Activated naive CD4-positive, alpha-beta T cell (primary cell): ENCODE data around the gene RSRC2.
"Not testable (repeated sequence)": the region's sequence is repeated elsewhere in the genome, so short reads cannot be mapped to it uniquely, and the experiment has no call there.

Source experiments
- DNase-seq, 4 experiments: peaks; one replicate each; lab custom pipeline; 2025; lab: John Stamatoyannopoulos, UW

Gene RSRC2

GRCh38 chr12:122518908-122519307 is 7.8 kb downstream of the RSRC2 start:
- DNase-seq: no peak

GRCh38 chr12:122517877-122518276 is 8.9 kb downstream of the RSRC2 start:
- no peak for DNase-seq

- no peak for DNase-seq
These were observed 10.0 kb downstream of the RSRC2 start for GRCh38 chr12:122516544-122517361.

- no peak for DNase-seq
These were observed 11.5 kb downstream of the RSRC2 start for GRCh38 chr12:122515275-122515674.

GRCh38 chr12:122513660-122514059 is 13.1 kb downstream of the RSRC2 start:
- no peak for DNase-seq

GRCh38 chr12:122513028-122513427 is 13.7 kb downstream of the RSRC2 start:
- not testable (repeated sequence) for DNase-seq

GRCh38 chr12:122508163-122508562 is 18.6 kb downstream of the RSRC2 start:
- no peak for DNase-seq

- no peak for DNase-seq
These were observed 20.3 kb downstream of the RSRC2 start for GRCh38 chr12:122506393-122506938.

GRCh38 chr12:122505419-122506051 is 21.2 kb downstream of the RSRC2 start:
- no peak for DNase-seq

GRCh38 chr12:122503783-122504590 is 22.7 kb downstream of the RSRC2 start:
- no peak for DNase-seq

GRCh38 chr12:122503147-122503751 is 23.5 kb downstream of the RSRC2 start:
- no peak for DNase-seq

- no peak for DNase-seq
These were observed 25.2 kb downstream of the RSRC2 start for GRCh38 chr12:122501489-122501989.

GRCh38 chr12:122500685-122501488 is 25.8 kb downstream of the RSRC2 start, which contains the start of gene ZCCHC8:
Gene ZCCHC8 (minus strand): TSS chr12:122500932. CDS start chr12:122500840, 92 bp downstream.
- peak; percentile 78 to 92 (median 88) for DNase-seq

- peak in 1 of 4 experiments; percentile 24 for DNase-seq
These were observed 26.6 kb downstream of the RSRC2 start for GRCh38 chr12:122499991-122500684.

- no peak for DNase-seq
These were observed 31.5 kb downstream of the RSRC2 start for GRCh38 chr12:122495258-122495657.

GRCh38 chr12:122493222-122493621 is 33.5 kb downstream of the RSRC2 start:
- DNase-seq: not testable (repeated sequence)

GRCh38 chr12:122491991-122492390 is 34.7 kb downstream of the RSRC2 start:
- no peak for DNase-seq

GRCh38 chr12:122489038-122489437 is 37.7 kb downstream of the RSRC2 start:
- no peak for DNase-seq

- not testable (repeated sequence) for DNase-seq
These were observed 38.9 kb downstream of the RSRC2 start for GRCh38 chr12:122487807-122488206.
